ENCODE measurements around the gene SARM1.

DNA sequence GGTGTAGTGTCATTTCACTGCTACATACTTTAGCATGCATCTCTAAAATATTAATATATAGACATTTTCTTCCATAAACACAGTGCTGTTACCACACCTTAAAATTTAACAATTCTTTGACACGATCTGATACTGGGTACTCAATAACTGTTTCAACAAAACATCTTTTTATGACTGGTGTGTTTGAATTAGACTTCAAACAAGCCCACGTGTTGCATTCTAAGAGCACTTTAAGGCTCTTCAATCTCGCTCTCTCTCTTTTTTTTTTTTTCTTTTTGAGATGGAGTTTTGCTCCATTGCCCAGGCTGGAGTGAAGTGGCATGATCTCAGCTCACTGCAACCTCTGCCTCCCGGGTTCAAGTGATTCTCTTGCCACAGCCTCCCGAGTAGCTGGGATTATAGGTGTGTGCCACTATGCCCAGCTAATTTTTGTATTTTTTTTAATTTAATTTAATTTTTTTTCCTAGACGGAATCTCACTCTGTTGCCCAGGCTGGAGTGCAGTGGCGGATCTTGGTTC, 50.4 kb downstream of the SARM1 start:
- no peak for TF ChIP-seq POLR2A (IDR thresholded peaks at IDR 0.05; ENCODE audit: extremely low read depth, insufficient read length)
- TF ChIP-seq, protein P1, sequence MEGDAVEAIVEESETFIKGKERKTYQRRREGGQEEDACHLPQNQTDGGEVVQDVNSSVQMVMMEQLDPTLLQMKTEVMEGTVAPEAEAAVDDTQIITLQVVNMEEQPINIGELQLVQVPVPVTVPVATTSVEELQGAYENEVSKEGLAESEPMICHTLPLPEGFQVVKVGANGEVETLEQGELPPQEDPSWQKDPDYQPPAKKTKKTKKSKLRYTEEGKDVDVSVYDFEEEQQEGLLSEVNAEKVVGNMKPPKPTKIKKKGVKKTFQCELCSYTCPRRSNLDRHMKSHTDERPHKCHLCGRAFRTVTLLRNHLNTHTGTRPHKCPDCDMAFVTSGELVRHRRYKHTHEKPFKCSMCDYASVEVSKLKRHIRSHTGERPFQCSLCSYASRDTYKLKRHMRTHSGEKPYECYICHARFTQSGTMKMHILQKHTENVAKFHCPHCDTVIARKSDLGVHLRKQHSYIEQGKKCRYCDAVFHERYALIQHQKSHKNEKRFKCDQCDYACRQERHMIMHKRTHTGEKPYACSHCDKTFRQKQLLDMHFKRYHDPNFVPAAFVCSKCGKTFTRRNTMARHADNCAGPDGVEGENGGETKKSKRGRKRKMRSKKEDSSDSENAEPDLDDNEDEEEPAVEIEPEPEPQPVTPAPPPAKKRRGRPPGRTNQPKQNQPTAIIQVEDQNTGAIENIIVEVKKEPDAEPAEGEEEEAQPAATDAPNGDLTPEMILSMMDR (IDR thresholded peaks at IDR 0.05; ENCODE audit: low read depth, low read length): no peak
- no peak for TF ChIP-seq MYC (IDR thresholded peaks at IDR 0.05; ENCODE audit: low read depth, low read length)

All from NB4 (cell line).